A673 (cell line): ENCODE data around the gene SUCLG2. TPM values are rescaled to one million over a fixed set of nuclear protein-coding genes. Genes with fewer than 3 reads are reported as not detected.

Experiments
- BruUV-seq: library from RNA; stranded (reverse); fragments of 400-500 nt; replicated peaks from 2 replicates; lab custom pipeline; 2021; lab: Mats Ljungman, UMichigan
- CTCF ChIA-PET: fragments of 300-600 bp; sonication (Branson Sonifier 250); formaldehyde crosslinking; loops from one replicate; lab custom pipeline; 2022; ENCODE audit warnings: antibody characterized with exemption; lab: Charles Lee
- POLR2A ChIA-PET: fragments of 300-600 bp; sonication (Branson Sonifier 250); formaldehyde crosslinking; loops from one replicate; lab custom pipeline; 2022; ENCODE audit warnings: antibody characterized with exemption; ENCODE audit not compliant: low non-redundant PET; lab: Charles Lee
- DNase-seq: peaks from one replicate; pipeline ENCODE4 v3.0.0-alpha.2; 2015; ENCODE audit warnings: low spot score
- H3K27ac ChIP-seq: fragments of 200-600 bp; sonication (generic); 2 replicates; pipeline ENCODE4 v1.5.1; 2016; ENCODE audit warnings: mixed run types, low read depth, mild to moderate bottlenecking, mixed read lengths, antibody characterized with exemption, low read length; ENCODE audit not compliant: poor library complexity, severe bottlenecking
- H3K27me3 ChIP-seq: fragments of 200-600 bp; sonication (generic); replicated peaks from 2 replicates; pipeline ENCODE4 v1.6.1; 2017; ENCODE audit warnings: mixed run types, low read depth, mild to moderate bottlenecking, mixed read lengths, antibody characterized with exemption, low read length; ENCODE audit not compliant: insufficient read depth, poor library complexity
- H3K36me3 ChIP-seq: fragments of 200-600 bp; sonication (generic); 2 replicates; pipeline ENCODE4 v1.6.1; 2016; ENCODE audit warnings: mixed run types, mild to moderate bottlenecking, mixed read lengths, antibody characterized with exemption, low read length; ENCODE audit not compliant: insufficient read depth, poor library complexity, severe bottlenecking
- H3K4me1 ChIP-seq: fragments of 200-600 bp; sonication (generic); 2 replicates; pipeline ENCODE4 v1.6.1; 2017; ENCODE audit warnings: mixed run types, mild to moderate bottlenecking, mixed read lengths, antibody characterized with exemption, low read length; ENCODE audit not compliant: insufficient read depth, poor library complexity, severe bottlenecking
- H3K4me3 ChIP-seq: fragments of 200-600 bp; sonication (generic); 2 replicates; pipeline ENCODE4 v1.5.1; 2016; ENCODE audit warnings: low read depth, mixed run types, mild to moderate bottlenecking, mixed read lengths, low read length; ENCODE audit not compliant: poor library complexity, severe bottlenecking
- H3K9me3 ChIP-seq: fragments of 200-600 bp; sonication (generic); 2 replicates; pipeline ENCODE4 v1.6.1; 2016; ENCODE audit warnings: mixed run types, low read depth, mild to moderate bottlenecking, mixed read lengths, antibody characterized with exemption, low read length; ENCODE audit not compliant: poor library complexity, severe bottlenecking
- CTCF ChIP-seq: fragments of 300-800, 200-600 bp; sonication (generic); conservative IDR thresholded peaks from 2 replicates; pipeline ENCODE4 v1.5.1; 2017; ENCODE audit warnings: low read depth, mild to moderate bottlenecking, antibody characterized with exemption, low read length, moderate library complexity, mixed read lengths
- EZH2 ChIP-seq: fragments of 200-600 bp; sonication (generic); IDR thresholded peaks from 2 replicates; pipeline ENCODE4 v1.6.1; 2017; ENCODE audit warnings: borderline replicate concordance, low read depth, mild to moderate bottlenecking, mixed read lengths, antibody characterized with exemption, low read length; ENCODE audit not compliant: poor library complexity, severe bottlenecking
- intact Hi-C: fragments of 100-400 bp; cut with micrococcal nuclease; formaldehyde crosslinking; loops from one replicate; pipeline ENCODE4 v1.10.0; 2022; ENCODE audit not compliant: unreplicated experiment
- total RNA-seq: library from RNA; stranded (reverse); gene quantifications from 2 replicates; pipeline ENCODE4 v1.2.3, GENCODE V29; 2021

The SUCLG2 gene
- total RNA-seq, 1 experiment from 2014 or later, result 7.4 TPM

- intact Hi-C loops, result no loop called here
- Histone ChIP-seq H3K27me3 (no peaks in the 10 kb centered on the region), H3K36me3 (no peaks in the 10 kb centered on the region), H3K27ac (no peak overlapping the region), H3K4me1 (no peaks in the 10 kb centered on the region), H3K4me3 (no peak overlapping the region), H3K9me3 (no peaks in the 10 kb centered on the region)
- no peak for DNase-seq
- no TSS peak for BruUV-seq
- ChIA-PET POLR2A (no interaction called here), CTCF (no interaction called here)
- TF ChIP-seq CTCF (no peak), EZH2 (no peak)
Measured at GRCh38 chr3:67610458-67610857, 44.0 kb downstream of the SUCLG2 start.

DNA sequence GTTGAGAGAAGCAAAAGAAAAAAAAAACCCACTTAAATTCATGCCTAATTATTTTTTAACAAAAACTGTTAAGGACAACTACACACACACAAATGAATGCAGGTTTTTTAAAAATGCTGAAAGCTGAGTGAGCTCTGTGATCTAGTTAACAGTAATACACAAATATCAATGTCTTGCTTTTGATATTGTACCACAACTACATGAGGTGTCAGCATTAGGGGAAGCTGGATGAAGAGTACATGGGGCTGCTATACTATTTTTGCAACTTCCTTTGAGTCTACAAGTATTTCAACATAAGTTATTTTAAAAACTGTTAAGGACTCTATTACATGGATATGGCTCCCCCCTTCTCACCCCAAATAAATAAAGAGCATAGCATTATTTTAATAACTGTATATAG is 44.7 kb downstream of the SUCLG2 start:
- CTCF ChIA-PET, result no interaction called here

GRCh38 chr3:67608034-67608433 is 46.4 kb downstream of the SUCLG2 start:
- TF ChIP-seq CTCF, result no peak
- TF ChIP-seq EZH2, result no peak
- no TSS peak for BruUV-seq
- ChIA-PET CTCF (no interaction called here), POLR2A (no interaction called here)
- Histone ChIP-seq H3K9me3 (no peaks in the 10 kb centered on the region), H3K27me3 (no peaks in the 10 kb centered on the region), H3K4me3 (no peak overlapping the region), H3K4me1 (no peaks in the 10 kb centered on the region), H3K27ac (no peak overlapping the region), H3K36me3 (no peaks in the 10 kb centered on the region)
- intact Hi-C loops, result no loop called here
- DNase-seq, result no peak

More for the DNA sequence above, 44.7 kb downstream of the SUCLG2 start:
- intact Hi-C loops, result no loop called here
- no peaks in the 10 kb centered on the region for H3K27me3 ChIP-seq
- no peaks in the 10 kb centered on the region for H3K4me1 ChIP-seq
- H3K4me3 ChIP-seq, result no peak overlapping the region
- TF ChIP-seq CTCF, result no peak
- no peak for TF ChIP-seq EZH2
- no peak for DNase-seq
- POLR2A ChIA-PET, result no interaction called here
- no TSS peak for BruUV-seq
- no peaks in the 10 kb centered on the region for H3K36me3 ChIP-seq
- H3K27ac ChIP-seq, result no peak overlapping the region
- no peaks in the 10 kb centered on the region for H3K9me3 ChIP-seq
